Body of pancreas (tissue), 4 donors: ENCODE measurements around the gene KCNJ6. TPM values are rescaled to one million over a fixed set of nuclear protein-coding genes. Genes with fewer than 3 reads are reported as not detected.

ENCODE experiments used
- ATAC-seq: fragments of 150-250 bp; one replicate; pipeline ENCODE4 v1.9.1; 2016
- DNase-seq, 4 donors: peaks; one replicate each; pipeline ENCODE4 v3.0.0-alpha.2; 2019
- H3K27ac ChIP-seq, 4 donors: fragments of 200-600 bp; sonication (generic); 1 replicate in 3 of 4; 2 replicates in 1 of 4; pipeline versions ENCODE4 v1.5.1 to v1.6.1; 2016 to 2019; ENCODE audit warnings: mild to moderate bottlenecking in 1 of 4, mixed read lengths in 1 of 4, moderate library complexity in 1 of 4
- H3K27me3 ChIP-seq, 2 donors: fragments of 200-600 bp; sonication (generic); one replicate each; pipeline ENCODE4 v1.6.0; 2016; ENCODE audit warnings: mild to moderate bottlenecking in 1 of 2
- H3K36me3 ChIP-seq, 2 donors: fragments of 200-600 bp; sonication (generic); replicated peaks in 1 of 2; 2 replicates each; pipeline ENCODE4 v1.5.1; 2016; ENCODE audit warnings: low read depth in 2 of 2; ENCODE audit not compliant: insufficient read depth in 1 of 2
- H3K4me1 ChIP-seq: fragments of 200-600 bp; sonication (generic); one replicate; pipeline ENCODE4 v1.6.0; 2016
- H3K4me3 ChIP-seq, 2 donors: fragments of 200-600 bp; sonication (generic); 1 replicate in 1 of 2; 2 replicates in 1 of 2; pipeline ENCODE4 v1.5.1; 2016 to 2019
- H3K9me3 ChIP-seq, 3 donors: fragments of 200-600 bp; sonication (generic); 1 replicate in 2 of 3; 2 replicates in 1 of 3; pipeline ENCODE4 v1.5.1; 2016
- CTCF ChIP-seq, 7 experiments: fragments of 450-650 bp in 4 of 7; fragments of 200-600 bp in 3 of 7; sonication (generic) in 3 of 7; IDR thresholded peaks; one replicate each; pipeline ENCODE4 v1.5.1; 2016 to 2019; ENCODE audit warnings: antibody characterized with exemption in 7 of 7
- POLR2A ChIP-seq, 3 donors: fragments of 450-650 bp; IDR thresholded peaks; one replicate each; pipeline ENCODE4 v1.6.1; 2016; ENCODE audit warnings: antibody characterized with exemption in 3 of 3, mild to moderate bottlenecking in 2 of 3
- WGBS, 2 donors: methylation state at CpG; one replicate each; pipeline ENCODE4 v1.1.5; 2017; 5-methylcytosine and 5-hydroxymethylcytosine counted together
- intact Hi-C: fragments of 100-400 bp; cut with DNase I; formaldehyde crosslinking; loops from one replicate; pipeline ENCODE4 v1.15.1; 2023
- total RNA-seq, 2 donors: library from RNA; depleted of rRNA; stranded (reverse); fragments of >200 nt; gene quantifications; one replicate each; pipeline ENCODE4 v1.1.0, GENCODE V29; 2016

KCNJ6 gene
- total RNA-seq, 2 donors from 2014 or later, result under 0.01 to 0.78 TPM

GRCh38 chr21:37614351-37614875 lies 301.8 kb downstream of the KCNJ6 start:
- Histone ChIP-seq H3K9me3 (no peaks in the 10 kb centered on the region), H3K27ac (no peak overlapping the region), H3K36me3 (no peaks in the 10 kb centered on the region), H3K4me3 (no peak overlapping the region), H3K4me1 (no peaks in the 10 kb centered on the region), H3K27me3 (no peaks in the 10 kb centered on the region)
- intact Hi-C loops, result no loop called here
- no peak for TF ChIP-seq CTCF (IDR thresholded peaks at IDR 0.05)
- TF ChIP-seq POLR2A (IDR thresholded peaks at IDR 0.05), result no peak
- DNase-seq, result no peak
- no peak for ATAC-seq
- WGBS, 2 donors, result 88 to 90% methylated on average over 11 of the region's 11 CpGs

GRCh38 chr21:37607081-37607480 lies 309.2 kb downstream of the KCNJ6 start:
- WGBS, 2 donors, result 61 to 67% methylated on average over 4 of the region's 4 CpGs
- ATAC-seq (no peak), DNase-seq (no peak)
- H3K27ac ChIP-seq, result no peak overlapping the region
- H3K27me3 ChIP-seq, result no peaks in the 10 kb centered on the region
- no peaks in the 10 kb centered on the region for H3K36me3 ChIP-seq
- intact Hi-C loops, result no loop called here
- no peaks in the 10 kb centered on the region for H3K4me1 ChIP-seq
- H3K9me3 ChIP-seq, result no peaks in the 10 kb centered on the region
- TF ChIP-seq POLR2A (IDR thresholded peaks at IDR 0.05) (no peak), CTCF (IDR thresholded peaks at IDR 0.05) (no peak)
- H3K4me3 ChIP-seq, result no peak overlapping the region

GRCh38 chr21:37606549-37606948 lies 309.7 kb downstream of the KCNJ6 start:
- DNase-seq (no peak), ATAC-seq (no peak)
- no peak overlapping the region for H3K4me3 ChIP-seq
- H3K27me3 ChIP-seq, result no peaks in the 10 kb centered on the region
- no peaks in the 10 kb centered on the region for H3K36me3 ChIP-seq
- H3K27ac ChIP-seq, result no peak overlapping the region
- 79 to 82% methylated on average over 10 of the region's 10 CpGs for WGBS, 2 donors
- intact Hi-C loops, result no loop called here
- H3K9me3 ChIP-seq, result no peaks in the 10 kb centered on the region
- no peaks in the 10 kb centered on the region for H3K4me1 ChIP-seq
- TF ChIP-seq CTCF (IDR thresholded peaks at IDR 0.05), result no peak
- no peak for TF ChIP-seq POLR2A (IDR thresholded peaks at IDR 0.05)

- DNase-seq, result no peak
Observed at GRCh38 chr21:37605006-37605405, 311.3 kb downstream of the KCNJ6 start.

More at GRCh38 chr21:37605006-37605405, 311.3 kb downstream of the KCNJ6 start:
- Histone ChIP-seq H3K27ac (no peak overlapping the region), H3K36me3 (no peaks in the 10 kb centered on the region), H3K27me3 (no peaks in the 10 kb centered on the region), H3K9me3 (no peaks in the 10 kb centered on the region), H3K4me1 (no peaks in the 10 kb centered on the region), H3K4me3 (no peak overlapping the region)
- intact Hi-C loops, result no loop called here
- TF ChIP-seq CTCF (IDR thresholded peaks at IDR 0.05) (no peak), POLR2A (IDR thresholded peaks at IDR 0.05) (no peak)
- no peak for ATAC-seq
